Ishikawa (cell line): ENCODE data around the gene FIGN.

ENCODE experiments used
- CEBPB ChIP-seq: IDR thresholded peaks from 2 replicates; pipeline ENCODE4 v1.6.1; 2012
- CREB1 ChIP-seq: IDR thresholded peaks from 2 replicates; pipeline ENCODE4 v1.6.1; 2012; ENCODE audit warnings: low read depth
- EGR1 ChIP-seq: IDR thresholded peaks from 2 replicates; pipeline ENCODE4 v1.6.1; 2012
- EP300 ChIP-seq: IDR thresholded peaks from 2 replicates; pipeline ENCODE4 v1.6.1; 2012; ENCODE audit warnings: borderline replicate concordance
- NFIC ChIP-seq: IDR thresholded peaks from 2 replicates; pipeline ENCODE4 v1.6.1; 2012
- RAD21 ChIP-seq: IDR thresholded peaks from 2 replicates; pipeline ENCODE4 v1.6.1; 2012; ENCODE audit warnings: low read depth
- TAF1 ChIP-seq: IDR thresholded peaks from 2 replicates; pipeline ENCODE4 v1.6.1; 2012; ENCODE audit warnings: low read depth, mild to moderate bottlenecking
- TCF12 ChIP-seq: IDR thresholded peaks from 2 replicates; pipeline ENCODE4 v1.6.1; 2012; ENCODE audit warnings: low read depth
- TEAD4 ChIP-seq: IDR thresholded peaks from 2 replicates; pipeline ENCODE4 v1.6.1; 2012
- ZBTB7A ChIP-seq: IDR thresholded peaks from 2 replicates; pipeline ENCODE4 v1.6.1; 2012; ENCODE audit warnings: low read depth
- TF ChIP-seq, protein P1 (sequence below): IDR thresholded peaks from 2 replicates; pipeline ENCODE4 v1.6.1; 2012
- TF ChIP-seq, protein P2 (sequence below): IDR thresholded peaks from 2 replicates; pipeline ENCODE4 v1.6.1; 2012; ENCODE audit warnings: low read depth, mild to moderate bottlenecking

DNA sequence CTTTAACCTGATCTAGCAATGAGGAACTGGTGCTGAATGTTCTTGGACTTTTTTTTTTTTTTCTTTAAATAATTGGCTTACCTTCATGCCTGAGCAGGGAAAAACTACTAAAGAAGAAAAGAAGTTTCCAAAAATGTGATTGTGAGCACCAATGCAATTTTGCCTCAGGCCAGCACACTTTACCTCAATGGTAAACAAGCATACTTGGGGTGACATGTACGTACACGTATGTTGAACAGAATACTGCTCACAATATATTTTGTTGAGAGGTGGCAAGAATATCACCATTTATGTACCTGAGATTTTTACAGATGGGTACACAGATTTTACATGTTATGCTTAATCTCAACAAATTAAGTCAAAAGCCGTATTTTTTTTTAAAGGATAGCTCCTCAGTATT is 144.3 kb downstream of the FIGN start:
- TF ChIP-seq NFIC (no peak), CREB1 (no peak), RAD21 (no peak), TCF12 (no peak), EP300 (no peak), TAF1 (no peak), CEBPB (no peak), TEAD4 (no peak), EGR1 (no peak), ZBTB7A (no peak)
- TF ChIP-seq, protein P1, sequence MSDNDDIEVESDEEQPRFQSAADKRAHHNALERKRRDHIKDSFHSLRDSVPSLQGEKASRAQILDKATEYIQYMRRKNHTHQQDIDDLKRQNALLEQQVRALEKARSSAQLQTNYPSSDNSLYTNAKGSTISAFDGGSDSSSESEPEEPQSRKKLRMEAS = no peak
- TF ChIP-seq, protein P2, sequence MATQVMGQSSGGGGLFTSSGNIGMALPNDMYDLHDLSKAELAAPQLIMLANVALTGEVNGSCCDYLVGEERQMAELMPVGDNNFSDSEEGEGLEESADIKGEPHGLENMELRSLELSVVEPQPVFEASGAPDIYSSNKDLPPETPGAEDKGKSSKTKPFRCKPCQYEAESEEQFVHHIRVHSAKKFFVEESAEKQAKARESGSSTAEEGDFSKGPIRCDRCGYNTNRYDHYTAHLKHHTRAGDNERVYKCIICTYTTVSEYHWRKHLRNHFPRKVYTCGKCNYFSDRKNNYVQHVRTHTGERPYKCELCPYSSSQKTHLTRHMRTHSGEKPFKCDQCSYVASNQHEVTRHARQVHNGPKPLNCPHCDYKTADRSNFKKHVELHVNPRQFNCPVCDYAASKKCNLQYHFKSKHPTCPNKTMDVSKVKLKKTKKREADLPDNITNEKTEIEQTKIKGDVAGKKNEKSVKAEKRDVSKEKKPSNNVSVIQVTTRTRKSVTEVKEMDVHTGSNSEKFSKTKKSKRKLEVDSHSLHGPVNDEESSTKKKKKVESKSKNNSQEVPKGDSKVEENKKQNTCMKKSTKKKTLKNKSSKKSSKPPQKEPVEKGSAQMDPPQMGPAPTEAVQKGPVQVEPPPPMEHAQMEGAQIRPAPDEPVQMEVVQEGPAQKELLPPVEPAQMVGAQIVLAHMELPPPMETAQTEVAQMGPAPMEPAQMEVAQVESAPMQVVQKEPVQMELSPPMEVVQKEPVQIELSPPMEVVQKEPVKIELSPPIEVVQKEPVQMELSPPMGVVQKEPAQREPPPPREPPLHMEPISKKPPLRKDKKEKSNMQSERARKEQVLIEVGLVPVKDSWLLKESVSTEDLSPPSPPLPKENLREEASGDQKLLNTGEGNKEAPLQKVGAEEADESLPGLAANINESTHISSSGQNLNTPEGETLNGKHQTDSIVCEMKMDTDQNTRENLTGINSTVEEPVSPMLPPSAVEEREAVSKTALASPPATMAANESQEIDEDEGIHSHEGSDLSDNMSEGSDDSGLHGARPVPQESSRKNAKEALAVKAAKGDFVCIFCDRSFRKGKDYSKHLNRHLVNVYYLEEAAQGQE = no peak
